Melanocyte of skin (primary cell): Measurements from ENCODE around the gene VWA5B1. TPM values are rescaled to one million over a fixed set of nuclear protein-coding genes. Genes with fewer than 3 reads are reported as not detected.

Source experiments
- total RNA-seq, 2 donors: library from RNA; depleted of rRNA; stranded (reverse); fragments of >200 nt; gene quantifications; 2 replicates each; pipeline ENCODE4 v1.2.3, GENCODE V29; 2012

The VWA5B1 gene, protein sequence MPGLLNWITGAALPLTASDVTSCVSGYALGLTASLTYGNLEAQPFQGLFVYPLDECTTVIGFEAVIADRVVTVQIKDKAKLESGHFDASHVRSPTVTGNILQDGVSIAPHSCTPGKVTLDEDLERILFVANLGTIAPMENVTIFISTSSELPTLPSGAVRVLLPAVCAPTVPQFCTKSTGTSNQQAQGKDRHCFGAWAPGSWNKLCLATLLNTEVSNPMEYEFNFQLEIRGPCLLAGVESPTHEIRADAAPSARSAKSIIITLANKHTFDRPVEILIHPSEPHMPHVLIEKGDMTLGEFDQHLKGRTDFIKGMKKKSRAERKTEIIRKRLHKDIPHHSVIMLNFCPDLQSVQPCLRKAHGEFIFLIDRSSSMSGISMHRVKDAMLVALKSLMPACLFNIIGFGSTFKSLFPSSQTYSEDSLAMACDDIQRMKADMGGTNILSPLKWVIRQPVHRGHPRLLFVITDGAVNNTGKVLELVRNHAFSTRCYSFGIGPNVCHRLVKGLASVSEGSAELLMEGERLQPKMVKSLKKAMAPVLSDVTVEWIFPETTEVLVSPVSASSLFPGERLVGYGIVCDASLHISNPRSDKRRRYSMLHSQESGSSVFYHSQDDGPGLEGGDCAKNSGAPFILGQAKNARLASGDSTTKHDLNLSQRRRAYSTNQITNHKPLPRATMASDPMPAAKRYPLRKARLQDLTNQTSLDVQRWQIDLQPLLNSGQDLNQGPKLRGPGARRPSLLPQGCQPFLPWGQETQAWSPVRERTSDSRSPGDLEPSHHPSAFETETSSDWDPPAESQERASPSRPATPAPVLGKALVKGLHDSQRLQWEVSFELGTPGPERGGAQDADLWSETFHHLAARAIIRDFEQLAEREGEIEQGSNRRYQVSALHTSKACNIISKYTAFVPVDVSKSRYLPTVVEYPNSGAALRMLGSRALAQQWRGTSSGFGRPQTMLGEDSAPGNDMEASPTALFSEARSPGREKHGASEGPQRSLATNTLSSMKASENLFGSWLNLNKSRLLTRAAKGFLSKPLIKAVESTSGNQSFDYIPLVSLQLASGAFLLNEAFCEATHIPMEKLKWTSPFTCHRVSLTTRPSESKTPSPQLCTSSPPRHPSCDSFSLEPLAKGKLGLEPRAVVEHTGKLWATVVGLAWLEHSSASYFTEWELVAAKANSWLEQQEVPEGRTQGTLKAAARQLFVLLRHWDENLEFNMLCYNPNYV
- total RNA-seq = not detected

GRCh38 chr1:20290624-20291597, at the start of gene VWA5B1:
Gene VWA5B1 (plus strand): TSS chr1:20290875. CDS start chr1:20310602, 19,727 bp downstream.

Other genes with a start within 250 kb of the VWA5B1 start
- not detected for gene PLA2G5, start 220.7 kb upstream of the VWA5B1 start, total RNA-seq
- gene PLA2G2D, start 171.3 kb upstream of the VWA5B1 start, total RNA-seq = not detected
- gene PLA2G2F, start 151.6 kb upstream of the VWA5B1 start, total RNA-seq = not detected
- gene UBXN10, start 104.8 kb upstream of the VWA5B1 start, total RNA-seq = under 1 TPM; 0.33 to 0.34 TPM
- gene PLA2G2C, start 104.4 kb upstream of the VWA5B1 start, total RNA-seq = not detected
- under 1 TPM; 0.69 to 1.00 TPM for gene CAMK2N1, start 195.3 kb downstream of the VWA5B1 start, total RNA-seq
- 10 to 100 TPM; 36.3 to 36.5 TPM for gene MUL1, start 217.3 kb downstream of the VWA5B1 start, total RNA-seq